GM12874 (cell line): ENCODE data around the gene NACAD.

Source experiments
- TF ChIP-seq, protein P1 (sequence below): IDR thresholded peaks from 2 replicates; pipeline ENCODE4 v1.5.1; 2011; ENCODE audit warnings: low read depth, mild to moderate bottlenecking, control low read depth, low read length, moderate library complexity; ENCODE audit not compliant: insufficient read depth

Gene NACAD

DNA sequence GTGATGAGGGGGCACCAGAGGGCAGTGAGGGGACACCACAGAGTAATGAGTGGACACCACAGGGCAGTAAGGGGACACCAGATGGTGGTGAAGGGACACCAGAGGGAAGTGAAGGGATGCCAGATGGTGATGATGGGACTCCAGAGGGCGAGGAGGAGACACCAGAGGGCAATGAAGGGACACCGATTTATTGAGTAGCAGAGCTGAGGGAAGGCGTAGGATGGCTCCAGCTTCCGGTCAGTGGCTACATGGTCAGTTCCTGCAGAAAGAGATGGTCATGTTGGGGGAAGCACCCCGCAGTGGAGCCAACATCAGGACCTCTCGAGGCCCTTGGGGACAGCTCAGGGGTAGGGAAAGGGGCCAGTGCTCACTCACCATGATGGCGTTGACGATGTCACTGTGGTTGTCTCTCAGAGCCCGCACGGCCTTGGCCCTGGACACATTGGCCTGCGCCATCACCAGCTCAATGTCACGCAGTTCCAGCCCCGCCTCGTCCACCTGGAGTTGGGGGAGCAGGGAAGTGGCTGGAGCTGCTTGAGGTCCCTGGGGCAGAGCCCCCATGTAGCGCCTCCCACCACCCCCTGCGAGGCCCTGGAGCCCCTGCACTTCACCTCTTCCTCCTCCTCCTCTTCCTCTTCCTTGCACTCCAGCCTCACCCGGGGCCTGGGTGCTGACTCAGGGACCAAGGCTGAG, 8.4 kb downstream of the NACAD start:
- TF ChIP-seq, protein P1, sequence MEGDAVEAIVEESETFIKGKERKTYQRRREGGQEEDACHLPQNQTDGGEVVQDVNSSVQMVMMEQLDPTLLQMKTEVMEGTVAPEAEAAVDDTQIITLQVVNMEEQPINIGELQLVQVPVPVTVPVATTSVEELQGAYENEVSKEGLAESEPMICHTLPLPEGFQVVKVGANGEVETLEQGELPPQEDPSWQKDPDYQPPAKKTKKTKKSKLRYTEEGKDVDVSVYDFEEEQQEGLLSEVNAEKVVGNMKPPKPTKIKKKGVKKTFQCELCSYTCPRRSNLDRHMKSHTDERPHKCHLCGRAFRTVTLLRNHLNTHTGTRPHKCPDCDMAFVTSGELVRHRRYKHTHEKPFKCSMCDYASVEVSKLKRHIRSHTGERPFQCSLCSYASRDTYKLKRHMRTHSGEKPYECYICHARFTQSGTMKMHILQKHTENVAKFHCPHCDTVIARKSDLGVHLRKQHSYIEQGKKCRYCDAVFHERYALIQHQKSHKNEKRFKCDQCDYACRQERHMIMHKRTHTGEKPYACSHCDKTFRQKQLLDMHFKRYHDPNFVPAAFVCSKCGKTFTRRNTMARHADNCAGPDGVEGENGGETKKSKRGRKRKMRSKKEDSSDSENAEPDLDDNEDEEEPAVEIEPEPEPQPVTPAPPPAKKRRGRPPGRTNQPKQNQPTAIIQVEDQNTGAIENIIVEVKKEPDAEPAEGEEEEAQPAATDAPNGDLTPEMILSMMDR, result no peak

DNA sequence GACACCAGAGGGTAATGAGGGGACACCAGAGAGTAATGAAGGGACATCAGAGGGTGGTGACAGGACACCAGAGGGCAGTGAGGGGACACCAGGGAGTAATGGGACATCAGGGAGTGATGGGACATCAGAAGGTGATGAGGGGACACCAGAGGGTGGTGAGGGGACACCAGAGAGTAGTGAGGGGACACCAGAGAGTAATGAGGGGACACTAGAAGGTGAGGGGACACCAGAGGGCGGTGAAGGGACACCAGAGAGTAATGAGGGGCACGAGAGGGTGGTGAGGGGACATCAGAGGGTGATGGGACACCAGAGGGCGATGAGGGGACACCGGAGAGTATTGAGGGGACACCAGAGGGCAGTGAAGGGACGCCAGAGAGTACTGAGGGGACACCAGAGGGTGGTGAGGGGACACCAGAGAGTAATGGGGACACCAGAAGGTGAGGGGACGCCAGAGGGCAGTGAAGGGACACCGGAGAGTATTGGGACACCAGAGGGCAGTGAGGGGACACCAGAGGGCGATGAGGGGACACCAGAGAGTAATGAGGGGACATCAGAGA, 10.6 kb downstream of the NACAD start:
- TF ChIP-seq, protein P1, result no peak

DNA sequence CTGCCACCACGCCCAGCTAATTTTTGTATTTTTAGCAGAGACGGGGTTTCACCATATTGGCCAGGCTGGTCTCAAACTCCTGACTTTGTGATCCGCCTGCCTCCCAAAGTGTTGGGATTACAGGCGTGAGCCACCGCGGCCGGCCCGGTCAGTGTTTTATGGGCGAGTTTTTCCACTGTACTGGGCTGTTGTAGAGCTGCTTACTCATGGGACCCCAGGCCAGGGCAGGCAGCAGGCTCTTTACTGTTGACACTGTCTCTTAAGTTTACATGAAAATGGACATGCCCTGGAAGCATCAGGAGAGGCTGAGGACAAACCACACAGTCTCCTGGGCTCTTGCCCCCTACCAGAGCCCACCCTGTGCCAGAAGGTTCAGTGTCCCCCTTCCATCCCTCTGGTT, 11.2 kb downstream of the NACAD start:
- TF ChIP-seq, protein P1, result no peak

DNA sequence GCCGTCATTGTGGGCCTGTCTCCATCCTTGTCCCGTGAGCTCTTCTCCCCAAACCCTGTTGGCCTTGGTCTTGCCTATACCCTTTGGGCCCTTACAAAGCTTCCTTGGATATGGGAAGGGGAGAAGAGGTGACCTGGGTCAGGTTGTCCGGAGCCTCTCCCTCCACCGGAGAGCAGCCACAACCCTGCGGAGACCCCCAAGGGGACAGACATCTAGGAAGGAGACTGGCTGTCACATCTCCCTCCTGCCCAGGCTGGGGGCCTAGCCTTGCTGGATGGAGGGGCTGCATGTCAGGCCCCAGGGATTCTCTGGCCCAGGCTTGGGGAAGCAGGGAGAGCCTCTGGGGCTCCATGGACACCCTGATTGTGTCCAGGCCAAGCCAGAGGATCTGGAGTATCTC, 11.8 kb downstream of the NACAD start:
- TF ChIP-seq, protein P1, result no peak

DNA sequence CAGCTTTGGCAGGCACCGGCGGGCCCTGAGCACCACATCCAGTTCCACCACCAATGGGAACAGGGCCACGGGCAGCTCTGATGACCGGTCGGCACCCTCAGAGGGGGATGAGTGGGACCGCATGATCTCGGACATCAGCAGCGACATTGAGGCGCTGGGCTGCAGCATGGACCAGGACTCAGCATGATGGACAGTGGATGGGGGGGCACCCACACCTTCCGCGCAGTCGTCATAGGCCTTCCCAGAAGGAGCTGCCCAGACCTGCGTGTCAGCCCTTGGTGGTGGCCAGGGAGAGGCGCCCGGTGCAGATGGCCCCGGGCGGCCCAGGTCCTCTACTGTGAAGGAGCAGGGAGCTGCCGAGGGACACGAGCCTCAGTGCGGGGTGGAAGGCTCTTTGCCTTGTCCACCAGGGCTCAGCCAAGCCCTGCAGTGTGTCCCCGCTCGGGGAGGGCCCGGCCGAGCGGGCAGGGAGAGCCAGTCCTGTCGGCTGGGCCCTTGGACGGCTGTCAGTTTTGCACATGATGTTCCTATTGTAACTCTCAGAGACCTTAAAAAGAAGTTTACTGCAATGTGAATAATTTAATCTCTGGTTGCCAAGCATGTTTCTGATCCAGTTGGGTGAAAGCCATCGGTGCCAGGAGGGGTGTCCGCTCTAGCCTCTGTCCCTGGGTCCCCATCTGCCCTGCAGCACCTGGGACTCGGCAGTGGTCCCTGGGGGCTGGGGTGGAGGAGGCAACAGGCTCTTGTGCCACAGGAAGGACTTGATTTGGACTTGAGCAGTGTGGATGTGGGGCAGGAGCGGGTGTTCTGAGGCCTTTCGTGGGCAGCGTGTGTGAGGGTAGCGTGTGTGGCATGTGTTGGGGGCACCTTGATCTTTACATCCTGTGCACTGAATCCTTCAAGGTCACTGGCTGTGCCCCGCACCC, 12.6 kb downstream of the NACAD start:
- TF ChIP-seq, protein P1, result no peak

DNA sequence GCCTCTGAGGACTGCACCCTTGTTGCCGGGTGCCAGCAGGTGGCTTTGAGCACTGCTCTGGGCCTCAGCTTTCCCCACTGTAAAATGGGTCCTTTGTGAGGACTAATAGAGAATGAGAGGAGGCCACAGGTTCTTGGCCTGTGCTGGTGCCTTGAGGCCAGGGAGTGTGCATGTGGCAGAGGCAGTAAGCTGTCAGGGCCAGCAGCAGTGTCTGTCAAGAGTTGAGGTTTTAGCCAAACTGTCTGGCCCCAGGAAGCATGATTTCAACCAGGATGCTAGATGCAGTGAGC, 13.5 kb downstream of the NACAD start:
- TF ChIP-seq, protein P1, result no peak

DNA sequence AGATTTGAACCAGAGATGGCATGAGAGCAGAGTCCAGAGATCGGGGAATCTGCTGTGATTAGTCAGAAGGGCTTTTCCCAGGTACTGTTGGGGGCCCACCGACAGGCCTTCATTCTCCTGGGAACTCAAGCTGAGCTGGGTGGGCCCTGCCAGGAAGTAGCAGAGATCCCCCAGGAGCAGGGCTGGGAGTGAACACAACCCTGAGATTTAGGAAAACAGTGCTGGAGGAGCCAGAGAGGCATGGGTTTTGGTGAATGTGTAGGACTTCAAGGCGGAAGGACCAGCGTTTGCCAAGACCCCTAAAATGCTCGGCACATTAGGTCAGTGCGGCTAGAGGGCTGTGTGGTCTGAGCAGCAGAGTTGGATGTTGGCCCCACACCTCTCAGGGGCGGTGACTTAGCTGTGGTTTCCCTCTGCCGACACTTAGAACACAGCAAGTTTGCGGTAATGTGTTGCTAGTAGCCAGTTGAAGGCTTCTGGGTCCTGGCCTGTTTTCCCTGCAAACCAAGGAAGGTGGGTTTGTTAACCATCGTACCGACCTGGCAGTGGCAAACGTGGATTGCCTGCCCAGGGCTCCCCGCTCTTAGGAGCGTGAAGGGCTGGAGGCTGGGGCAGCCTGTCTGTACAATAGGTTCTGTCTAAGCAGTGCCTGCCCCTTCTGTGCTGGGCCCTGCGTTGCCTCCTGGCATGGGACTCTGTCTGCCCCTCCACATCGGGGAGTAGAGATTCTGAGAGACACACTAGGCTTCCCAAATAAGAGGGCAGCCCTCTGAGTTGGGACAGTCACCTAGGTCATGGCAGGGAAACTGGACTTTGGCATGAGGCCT, 14.0 kb downstream of the NACAD start:
- TF ChIP-seq, protein P1, result no peak
